Cardiac muscle cell (in vitro differentiated cells and primary cell): ENCODE results near the gene VWA8. TPM values are rescaled to one million over a fixed set of nuclear protein-coding genes. Genes with fewer than 3 reads are reported as not detected.

Source experiments
- DNase-seq, 2 donors: peaks; one replicate each; pipeline versions ENCODE4 v3.0.0 to v3.0.0-alpha.2; 2010 to 2017; ENCODE audit warnings: low read depth in 1 of 2, low spot score in 1 of 2
- H3K27ac ChIP-seq: fragments of 200-600 bp; sonication (generic); 2 replicates; pipeline ENCODE4 v1.5.1; 2016
- H3K27me3 ChIP-seq: fragments of 200-600 bp; sonication (generic); 2 replicates; pipeline ENCODE4 v1.6.0; 2016; ENCODE audit warnings: control low read depth
- H3K36me3 ChIP-seq: fragments of 200-600 bp; sonication (generic); 2 replicates; pipeline ENCODE4 v1.5.1; 2016; ENCODE audit warnings: control low read depth
- H3K4me1 ChIP-seq: fragments of 200-600 bp; sonication (generic); 2 replicates; pipeline ENCODE4 v1.8.1; 2017; ENCODE audit warnings: low read depth, mild to moderate bottlenecking, mixed run types
- H3K4me3 ChIP-seq: fragments of 200-600 bp; sonication (generic); 2 replicates; pipeline ENCODE4 v1.5.1; 2016; ENCODE audit warnings: mild to moderate bottlenecking
- H3K9me3 ChIP-seq: fragments of 200-600 bp; sonication (generic); 2 replicates; pipeline ENCODE4 v1.5.1; 2017; ENCODE audit warnings: low read depth, mild to moderate bottlenecking, control low read depth
- polyA plus RNA-seq: library from polyadenylated mRNA; unstranded; fragments of >200 nt; fragmentation: Nextera tagmentation; extraction: Ambion mirVana; gene quantifications from 2 replicates; pipeline ENCODE4 v1.2.1, GENCODE V29; 2016
- total RNA-seq: library from RNA; depleted of rRNA; stranded (reverse); fragments of >200 nt; gene quantifications from 2 replicates; pipeline ENCODE4 v1.2.3, GENCODE V29; 2016
- TF ChIP-seq, protein P1 (sequence below): IDR thresholded peaks from 2 replicates; pipeline ENCODE4 v1.5.1; 2012; ENCODE audit warnings: low read depth, mild to moderate bottlenecking, low read length

Gene VWA8
- total and polyA plus RNA-seq, 2 experiments from 2014 or later, result 9.4 to 22.9 TPM

DNA sequence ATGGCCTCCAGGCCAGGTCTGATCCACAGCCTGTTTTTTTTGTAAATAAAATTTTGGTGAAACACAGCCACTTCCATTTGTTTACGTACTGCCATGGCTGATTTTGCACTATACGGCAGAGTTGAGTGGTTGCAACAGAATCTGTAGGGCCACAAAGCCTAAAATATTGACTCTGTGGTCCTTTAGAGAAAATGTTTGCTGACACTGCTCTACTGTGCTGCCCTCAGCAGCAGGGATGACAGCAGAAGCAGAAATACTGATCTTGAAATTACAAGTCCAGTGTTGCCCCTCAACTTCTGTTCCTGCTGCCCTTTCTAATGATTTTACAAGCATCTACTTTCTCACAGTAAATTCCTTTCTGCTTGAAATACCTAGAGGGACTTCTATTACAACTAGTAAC lies 258.4 kb downstream of the VWA8 start:
- Histone ChIP-seq H3K9me3 (no peaks in the 10 kb centered on the region), H3K4me3 (no peak overlapping the region)
- TF ChIP-seq, protein P1, sequence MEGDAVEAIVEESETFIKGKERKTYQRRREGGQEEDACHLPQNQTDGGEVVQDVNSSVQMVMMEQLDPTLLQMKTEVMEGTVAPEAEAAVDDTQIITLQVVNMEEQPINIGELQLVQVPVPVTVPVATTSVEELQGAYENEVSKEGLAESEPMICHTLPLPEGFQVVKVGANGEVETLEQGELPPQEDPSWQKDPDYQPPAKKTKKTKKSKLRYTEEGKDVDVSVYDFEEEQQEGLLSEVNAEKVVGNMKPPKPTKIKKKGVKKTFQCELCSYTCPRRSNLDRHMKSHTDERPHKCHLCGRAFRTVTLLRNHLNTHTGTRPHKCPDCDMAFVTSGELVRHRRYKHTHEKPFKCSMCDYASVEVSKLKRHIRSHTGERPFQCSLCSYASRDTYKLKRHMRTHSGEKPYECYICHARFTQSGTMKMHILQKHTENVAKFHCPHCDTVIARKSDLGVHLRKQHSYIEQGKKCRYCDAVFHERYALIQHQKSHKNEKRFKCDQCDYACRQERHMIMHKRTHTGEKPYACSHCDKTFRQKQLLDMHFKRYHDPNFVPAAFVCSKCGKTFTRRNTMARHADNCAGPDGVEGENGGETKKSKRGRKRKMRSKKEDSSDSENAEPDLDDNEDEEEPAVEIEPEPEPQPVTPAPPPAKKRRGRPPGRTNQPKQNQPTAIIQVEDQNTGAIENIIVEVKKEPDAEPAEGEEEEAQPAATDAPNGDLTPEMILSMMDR, result no peak

DNA sequence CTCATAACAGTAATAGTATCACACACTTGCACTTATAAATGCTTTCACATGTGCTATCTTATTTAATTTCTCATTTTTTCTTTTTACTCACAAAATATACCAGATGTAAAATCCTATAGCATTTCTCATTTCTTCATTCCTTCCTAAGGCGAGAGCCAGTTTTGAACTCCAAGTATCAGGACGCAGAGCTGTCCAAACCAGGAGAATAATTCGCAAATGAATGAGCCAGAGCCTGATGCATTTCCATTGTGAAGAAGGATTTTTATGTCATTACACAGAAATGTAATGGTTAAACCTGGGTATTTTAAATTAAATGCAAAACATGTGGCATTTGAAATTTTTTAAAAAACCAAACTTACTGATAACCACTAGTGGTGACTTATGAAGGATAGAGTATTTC lies 259.2 kb downstream of the VWA8 start:
- TF ChIP-seq, protein P1, result no peak
- no peak for DNase-seq
- Histone ChIP-seq H3K9me3 (no peaks in the 10 kb centered on the region), H3K4me1 (peaks cover 6% of the 10 kb centered on the region), H3K27me3 (no peaks in the 10 kb centered on the region), H3K36me3 (no peaks in the 10 kb centered on the region), H3K27ac (no peak overlapping the region), H3K4me3 (no peak overlapping the region)

More for the DNA sequence above, 258.4 kb downstream of the VWA8 start:
- Histone ChIP-seq H3K27ac (no peak overlapping the region), H3K27me3 (no peaks in the 10 kb centered on the region), H3K36me3 (no peaks in the 10 kb centered on the region), H3K4me1 (peaks cover 6% of the 10 kb centered on the region)
- DNase-seq, result no peak

DNA sequence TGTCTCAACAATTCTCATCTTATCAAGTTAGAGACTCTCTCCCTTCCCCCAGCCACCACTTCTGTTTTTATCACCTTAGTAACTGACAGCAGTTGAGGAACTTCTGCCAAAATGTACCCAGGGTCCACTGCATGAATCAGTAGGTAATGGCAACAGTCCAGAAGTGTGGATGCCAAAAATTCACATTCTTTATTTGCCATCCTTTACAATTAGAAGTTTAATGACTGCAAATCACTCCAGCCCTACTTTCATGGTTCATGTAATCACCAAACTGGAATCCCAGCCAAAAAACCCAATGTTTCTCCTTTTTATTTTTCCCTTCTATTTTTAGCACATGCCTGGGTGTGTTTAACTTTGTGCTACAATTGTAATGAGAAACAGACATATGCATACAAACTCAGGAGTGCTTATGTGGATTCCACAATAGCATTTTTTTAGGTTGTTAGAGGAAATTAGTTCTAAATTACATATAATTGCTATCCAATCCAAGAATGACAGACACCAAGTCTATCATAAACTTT lies 260.1 kb downstream of the VWA8 start:
- Histone ChIP-seq H3K27ac (no peak overlapping the region), H3K4me3 (no peak overlapping the region), H3K36me3 (no peaks in the 10 kb centered on the region), H3K4me1 (peaks cover 10% of the 10 kb centered on the region), H3K9me3 (no peaks in the 10 kb centered on the region), H3K27me3 (no peaks in the 10 kb centered on the region)
- TF ChIP-seq, protein P1, result no peak
- peak in 1 of 2 donors; percentile 69 for DNase-seq

DNA sequence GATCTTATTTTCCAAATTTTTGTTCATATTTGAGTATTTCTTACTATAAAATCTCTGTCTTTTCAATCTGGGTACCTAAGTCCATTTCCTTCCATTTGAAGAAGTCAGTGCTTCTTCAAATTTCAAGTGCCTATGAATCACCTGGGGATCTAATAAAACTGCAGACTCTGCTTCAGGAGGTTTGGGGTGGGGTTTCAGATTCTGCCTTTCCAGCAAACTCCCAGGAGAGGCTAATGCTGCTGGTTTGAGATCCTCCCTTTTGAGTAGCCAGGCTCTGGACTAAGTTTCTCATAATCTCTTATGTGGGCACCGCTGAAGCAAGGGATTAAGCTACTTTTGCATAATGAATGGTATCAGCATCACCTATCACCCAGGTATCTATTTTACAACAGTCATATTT lies 261.1 kb downstream of the VWA8 start:
- no peak for DNase-seq

DNA sequence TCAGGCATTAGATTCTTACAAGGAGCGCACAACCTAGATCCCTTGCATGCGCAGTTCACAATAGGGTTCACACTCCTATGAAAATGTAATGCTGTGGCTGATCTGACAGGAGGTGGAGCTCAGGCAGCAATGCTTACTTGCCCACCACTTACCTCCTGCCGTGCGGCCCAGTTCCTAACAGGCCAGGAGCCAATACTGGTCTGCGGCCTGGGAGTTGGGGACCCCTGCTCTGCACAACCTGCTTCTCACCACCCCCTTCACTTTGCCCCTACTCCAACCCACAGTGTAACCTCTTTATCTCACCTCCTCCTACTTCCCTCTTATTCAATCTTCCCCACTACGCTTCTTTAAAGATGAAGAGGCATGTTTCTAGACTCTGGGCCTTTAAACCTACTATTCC lies 263.3 kb downstream of the VWA8 start:
- no peak for DNase-seq
- H3K9me3 ChIP-seq, result no peaks in the 10 kb centered on the region
- H3K27me3 ChIP-seq, result no peaks in the 10 kb centered on the region
- peaks cover 27% of the 10 kb centered on the region for H3K4me1 ChIP-seq
- TF ChIP-seq, protein P1, result no peak
- no peak overlapping the region for H3K27ac ChIP-seq
- no peaks in the 10 kb centered on the region for H3K36me3 ChIP-seq
- H3K4me3 ChIP-seq, result no peak overlapping the region

More for the DNA sequence above, 261.1 kb downstream of the VWA8 start:
- H3K4me1 ChIP-seq, result peaks cover 21% of the 10 kb centered on the region
- no peaks in the 10 kb centered on the region for H3K9me3 ChIP-seq
- no peaks in the 10 kb centered on the region for H3K27me3 ChIP-seq
- TF ChIP-seq, protein P1, result no peak
- H3K4me3 ChIP-seq, result no peak overlapping the region
- no peak overlapping the region for H3K27ac ChIP-seq
- H3K36me3 ChIP-seq, result no peaks in the 10 kb centered on the region
